Thyroid gland (tissue), 4 donors: ENCODE data around the gene PRSS2. TPM values are rescaled to one million over a fixed set of nuclear protein-coding genes. Genes with fewer than 3 reads are reported as not detected.

Experiments
- DNase-seq, 2 donors: peaks; one replicate each; pipeline ENCODE4 v3.0.0-alpha.2; 2019
- H3K27ac ChIP-seq, 3 donors: fragments of 200-600 bp; sonication (generic); 1 replicate in 2 of 3; 2 replicates in 1 of 3; pipeline ENCODE4 v1.5.1; 2016 to 2019; ENCODE audit warnings: mild to moderate bottlenecking in 1 of 3, moderate library complexity in 1 of 3
- H3K27me3 ChIP-seq: fragments of 200-600 bp; sonication (generic); one replicate; pipeline ENCODE4 v1.5.1; 2019
- H3K36me3 ChIP-seq, 2 donors: fragments of 200-600 bp; sonication (generic); one replicate each; pipeline ENCODE4 v1.5.1; 2016 to 2019
- H3K4me1 ChIP-seq, 2 donors: fragments of 200-600 bp; sonication (generic); one replicate each; pipeline ENCODE4 v1.5.1; 2017 to 2019
- H3K4me3 ChIP-seq, 3 donors: fragments of 200-600 bp; sonication (generic); replicated peaks in 1 of 3; 1 replicate in 2 of 3; 2 replicates in 1 of 3; pipeline ENCODE4 v1.5.1; 2016; ENCODE audit warnings: mild to moderate bottlenecking in 1 of 3
- H3K9me3 ChIP-seq: fragments of 200-600 bp; sonication (generic); one replicate; pipeline ENCODE4 v1.5.1; 2017
- POLR2A ChIP-seq, 2 donors: fragments of 450-650 bp; IDR thresholded peaks; one replicate each; pipeline ENCODE4 v1.6.1; 2017; ENCODE audit warnings: antibody characterized with exemption in 2 of 2, mild to moderate bottlenecking in 2 of 2, moderate library complexity in 1 of 2
- WGBS, 2 donors: methylation state at CpG; one replicate each; pipeline ENCODE4 v1.1.5; 2017; 5-methylcytosine and 5-hydroxymethylcytosine counted together
- intact Hi-C: fragments of 100-400 bp; cut with DNase I; formaldehyde crosslinking; loops from one replicate; pipeline ENCODE4 v1.15.1; 2023
- total RNA-seq, 4 donors: library from RNA; depleted of rRNA; stranded (reverse); fragments of >200 nt; gene quantifications; one replicate each; pipeline ENCODE4 v1.2.3, GENCODE V29; 2016
- TF ChIP-seq, protein P1 (sequence below), 6 experiments: fragments of 200-600 bp in 3 of 6; fragments of 450-650 bp in 3 of 6; sonication (generic) in 3 of 6; IDR thresholded peaks; one replicate each; pipeline ENCODE4 v1.5.1; 2016 to 2019; ENCODE audit warnings: antibody characterized with exemption in 6 of 6, mild to moderate bottlenecking in 2 of 6, inconsistent platforms in 1 of 6, moderate library complexity in 1 of 6

Gene PRSS2
- total RNA-seq, 4 donors from 2014 or later, result not detected

- 76 to 85% methylated on average over 9 to 11 of the region's 11 CpGs for WGBS, 2 donors
- H3K4me1 ChIP-seq, result peaks cover 0 to 4% of the 10 kb centered on the region in 2 donors
- no peak for DNase-seq
- H3K27me3 ChIP-seq, result no peaks in the 10 kb centered on the region
- H3K9me3 ChIP-seq, result no peaks in the 10 kb centered on the region
- H3K27ac ChIP-seq, result no peak overlapping the region
- no peak overlapping the region for H3K4me3 ChIP-seq
- intact Hi-C loops, result no loop called here
- TF ChIP-seq, protein P1, sequence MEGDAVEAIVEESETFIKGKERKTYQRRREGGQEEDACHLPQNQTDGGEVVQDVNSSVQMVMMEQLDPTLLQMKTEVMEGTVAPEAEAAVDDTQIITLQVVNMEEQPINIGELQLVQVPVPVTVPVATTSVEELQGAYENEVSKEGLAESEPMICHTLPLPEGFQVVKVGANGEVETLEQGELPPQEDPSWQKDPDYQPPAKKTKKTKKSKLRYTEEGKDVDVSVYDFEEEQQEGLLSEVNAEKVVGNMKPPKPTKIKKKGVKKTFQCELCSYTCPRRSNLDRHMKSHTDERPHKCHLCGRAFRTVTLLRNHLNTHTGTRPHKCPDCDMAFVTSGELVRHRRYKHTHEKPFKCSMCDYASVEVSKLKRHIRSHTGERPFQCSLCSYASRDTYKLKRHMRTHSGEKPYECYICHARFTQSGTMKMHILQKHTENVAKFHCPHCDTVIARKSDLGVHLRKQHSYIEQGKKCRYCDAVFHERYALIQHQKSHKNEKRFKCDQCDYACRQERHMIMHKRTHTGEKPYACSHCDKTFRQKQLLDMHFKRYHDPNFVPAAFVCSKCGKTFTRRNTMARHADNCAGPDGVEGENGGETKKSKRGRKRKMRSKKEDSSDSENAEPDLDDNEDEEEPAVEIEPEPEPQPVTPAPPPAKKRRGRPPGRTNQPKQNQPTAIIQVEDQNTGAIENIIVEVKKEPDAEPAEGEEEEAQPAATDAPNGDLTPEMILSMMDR (IDR thresholded peaks at IDR 0.05), result no peak
- TF ChIP-seq POLR2A (IDR thresholded peaks at IDR 0.05), result no peak
- no peaks in the 10 kb centered on the region for H3K36me3 ChIP-seq
Observed at GRCh38 chr7:142787034-142787768, 16.4 kb downstream of the PRSS2 start.

DNA sequence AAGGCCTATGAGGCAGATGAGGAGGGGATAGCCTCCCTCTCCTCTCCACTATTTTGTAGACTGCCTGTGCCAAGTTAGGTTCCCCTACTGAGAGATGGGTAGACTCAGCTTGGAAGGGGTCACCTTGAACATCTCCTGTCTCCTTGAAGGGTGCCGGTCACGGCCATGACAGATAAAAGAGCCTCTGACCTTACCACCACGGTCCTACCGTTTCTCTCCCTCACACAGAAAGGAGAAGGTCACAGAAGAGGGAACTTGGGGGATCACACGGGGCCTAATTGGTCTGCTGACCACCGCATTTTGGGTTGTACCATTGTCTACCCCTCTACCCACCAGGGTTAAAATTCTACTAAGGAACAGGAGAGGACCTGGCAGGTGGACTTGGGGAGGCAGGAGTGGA, 17.0 kb downstream of the PRSS2 start:
- Histone ChIP-seq H3K4me1 (peaks cover 0 to 3% of the 10 kb centered on the region in 2 donors), H3K36me3 (no peaks in the 10 kb centered on the region), H3K27me3 (no peaks in the 10 kb centered on the region), H3K4me3 (no peak overlapping the region), H3K9me3 (no peaks in the 10 kb centered on the region), H3K27ac (no peak overlapping the region)
- DNase-seq, result no peak
- WGBS, 2 donors, result 84 to 89% methylated on average over 6 of the region's 6 CpGs
- no peak for TF ChIP-seq POLR2A (IDR thresholded peaks at IDR 0.05)
- TF ChIP-seq, protein P1 (IDR thresholded peaks at IDR 0.05), result no peak
- intact Hi-C loops, result no loop called here

DNA sequence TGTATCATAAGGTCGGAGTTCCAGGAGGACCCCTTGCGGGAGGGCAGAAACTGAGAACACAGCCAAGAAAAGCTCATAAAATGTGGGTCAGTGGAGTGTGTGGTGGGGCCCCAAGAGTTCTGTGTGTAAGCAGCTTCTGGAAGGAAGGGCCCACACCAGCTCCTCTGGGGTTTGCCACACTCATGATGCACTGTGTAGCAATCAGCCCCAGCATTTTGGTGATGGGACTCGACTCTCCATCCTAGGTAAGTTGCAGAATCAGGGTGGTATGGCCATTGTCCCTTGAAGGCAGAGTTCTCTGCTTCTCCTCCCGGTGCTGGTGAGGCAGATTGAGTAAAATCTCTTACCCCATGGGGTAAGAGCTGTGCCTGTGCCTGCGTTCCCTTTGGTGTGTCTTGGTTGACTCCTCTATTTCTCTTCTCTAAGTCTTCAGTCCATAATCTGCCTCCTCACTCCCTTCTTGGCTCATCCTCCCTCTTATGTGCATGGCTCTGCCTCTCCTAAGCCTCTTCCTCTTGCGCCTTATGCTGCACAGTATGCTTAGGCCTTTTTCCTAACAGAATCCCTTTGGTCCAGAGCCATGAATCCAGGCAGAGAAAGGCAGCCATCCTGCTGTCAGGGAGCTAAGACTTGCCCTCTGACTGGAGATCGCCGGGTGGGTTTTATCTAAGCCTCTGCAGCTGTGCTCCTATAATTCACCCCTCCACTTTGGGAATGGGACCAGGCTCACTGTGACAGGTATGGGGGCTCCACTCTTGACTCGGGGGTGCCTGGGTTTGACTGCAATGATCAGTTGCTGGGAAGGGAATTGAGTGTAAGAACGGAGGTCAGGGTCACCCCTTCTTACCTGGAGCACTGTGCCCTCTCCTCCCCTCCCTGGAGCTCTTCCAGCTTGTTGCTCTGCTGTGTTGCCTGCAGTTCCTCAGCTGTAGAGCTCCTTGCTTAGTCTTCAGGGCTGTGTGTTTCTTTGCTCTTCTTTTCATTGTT, 17.8 kb downstream of the PRSS2 start:
- H3K4me3 ChIP-seq, result no peak overlapping the region
- H3K27me3 ChIP-seq, result no peaks in the 10 kb centered on the region
- DNase-seq, result no peak
- H3K9me3 ChIP-seq, result no peaks in the 10 kb centered on the region
- no peaks in the 10 kb centered on the region for H3K4me1 ChIP-seq
- no peak overlapping the region for H3K27ac ChIP-seq
- TF ChIP-seq POLR2A (IDR thresholded peaks at IDR 0.05), result no peak
- TF ChIP-seq, protein P1 (IDR thresholded peaks at IDR 0.05), result no peak
- intact Hi-C loops, result no loop called here
- H3K36me3 ChIP-seq, result no peaks in the 10 kb centered on the region
- WGBS, 2 donors, result 89% methylated on average over 10 of the region's 10 CpGs

DNA sequence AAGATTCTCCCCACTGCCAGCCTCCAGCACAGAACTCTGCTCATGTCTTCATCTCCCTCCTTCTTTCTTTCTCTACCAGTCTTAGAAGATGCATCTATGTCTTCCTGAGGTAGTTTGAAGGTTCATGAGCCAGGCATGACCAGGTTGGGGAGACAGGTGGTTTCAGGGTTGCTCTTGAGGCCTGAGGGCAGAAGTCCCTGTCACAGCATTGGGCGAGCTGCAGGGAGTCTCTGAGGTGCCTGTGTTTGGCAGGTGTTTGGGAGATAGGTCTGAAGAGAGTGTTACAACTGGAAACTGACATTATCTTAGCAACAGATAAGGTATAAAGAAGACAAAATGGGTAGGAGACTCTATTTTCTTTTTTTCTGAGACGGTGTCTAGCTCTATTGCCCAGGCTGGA, 18.7 kb downstream of the PRSS2 start:
- no peak for DNase-seq
- 90 to 92% methylated on average over 2 of the region's 2 CpGs for WGBS, 2 donors
- no peak for TF ChIP-seq POLR2A (IDR thresholded peaks at IDR 0.05)
- TF ChIP-seq, protein P1 (IDR thresholded peaks at IDR 0.05), result no peak
- Histone ChIP-seq H3K27ac (no peak overlapping the region), H3K9me3 (no peaks in the 10 kb centered on the region), H3K27me3 (no peaks in the 10 kb centered on the region), H3K36me3 (no peaks in the 10 kb centered on the region), H3K4me1 (no peaks in the 10 kb centered on the region), H3K4me3 (no peak overlapping the region)
- intact Hi-C loops, result no loop called here
